IMR-90 (cell line): ENCODE data around the gene MYCBP2.

Source experiments
- BHLHE40 ChIP-seq: fragments of 150-350 bp; IDR thresholded peaks from 2 replicates; pipeline ENCODE4 v1.6.1; 2016; ENCODE audit warnings: mild to moderate bottlenecking, low read depth, low read length
- CEBPB ChIP-seq: IDR thresholded peaks from 2 replicates; pipeline ENCODE4 v1.6.1; 2012; ENCODE audit warnings: low read depth, low read length, improper control_type of control experiment
- CHD1 ChIP-seq: IDR thresholded peaks from 2 replicates; pipeline ENCODE4 v1.6.1; 2012; ENCODE audit warnings: low read depth, low read length, improper control_type of control experiment
- FOS ChIP-seq: fragments of 150-350 bp; IDR thresholded peaks from 2 replicates; pipeline ENCODE4 v1.6.1; 2016; ENCODE audit warnings: low read depth, low read length
- MAFK ChIP-seq: IDR thresholded peaks from 2 replicates; pipeline ENCODE4 v1.6.1; 2012; ENCODE audit warnings: low read depth, low read length, improper control_type of control experiment
- MAZ ChIP-seq: IDR thresholded peaks from 2 replicates; pipeline ENCODE4 v1.6.1; 2012; ENCODE audit warnings: low read depth, mild to moderate bottlenecking, low read length, improper control_type of control experiment, moderate library complexity, borderline replicate concordance
- MXI1 ChIP-seq: IDR thresholded peaks from 2 replicates; pipeline ENCODE4 v1.6.1; 2012; ENCODE audit warnings: low read depth, mild to moderate bottlenecking, low read length, moderate library complexity, borderline replicate concordance
- POLR2A ChIP-seq: IDR thresholded peaks from 2 replicates; pipeline ENCODE4 v1.6.1; 2012; ENCODE audit warnings: mild to moderate bottlenecking, low read depth, low read length
- RAD21 ChIP-seq: IDR thresholded peaks from 2 replicates; pipeline ENCODE4 v1.6.1; 2012; ENCODE audit warnings: low read length, improper control_type of control experiment
- RCOR1 ChIP-seq: IDR thresholded peaks from 2 replicates; pipeline ENCODE4 v1.6.1; 2012; ENCODE audit warnings: mild to moderate bottlenecking, low read length, improper control_type of control experiment; ENCODE audit not compliant: insufficient replicate concordance
- RFX5 ChIP-seq: IDR thresholded peaks from 2 replicates; pipeline ENCODE4 v1.8.0; 2012; ENCODE audit warnings: low read depth, mild to moderate bottlenecking, low read length, moderate library complexity
- SMC3 ChIP-seq: fragments of 150-350 bp; IDR thresholded peaks from 2 replicates; pipeline ENCODE4 v1.6.1; 2016; ENCODE audit warnings: low read depth, mild to moderate bottlenecking, antibody characterized with exemption, low read length, moderate library complexity
- TF ChIP-seq, protein P1 (sequence below): conservative IDR thresholded peaks from 2 replicates; pipeline ENCODE4 v1.5.1; 2012; ENCODE audit warnings: mild to moderate bottlenecking, low read depth, low read length, improper control_type of control experiment
- TF ChIP-seq, protein P2 (sequence below): fragments of 150-350 bp; IDR thresholded peaks from 2 replicates; pipeline ENCODE4 v1.6.1; 2017; ENCODE audit warnings: mild to moderate bottlenecking, antibody characterized with exemption, low read length, low read depth

DNA sequence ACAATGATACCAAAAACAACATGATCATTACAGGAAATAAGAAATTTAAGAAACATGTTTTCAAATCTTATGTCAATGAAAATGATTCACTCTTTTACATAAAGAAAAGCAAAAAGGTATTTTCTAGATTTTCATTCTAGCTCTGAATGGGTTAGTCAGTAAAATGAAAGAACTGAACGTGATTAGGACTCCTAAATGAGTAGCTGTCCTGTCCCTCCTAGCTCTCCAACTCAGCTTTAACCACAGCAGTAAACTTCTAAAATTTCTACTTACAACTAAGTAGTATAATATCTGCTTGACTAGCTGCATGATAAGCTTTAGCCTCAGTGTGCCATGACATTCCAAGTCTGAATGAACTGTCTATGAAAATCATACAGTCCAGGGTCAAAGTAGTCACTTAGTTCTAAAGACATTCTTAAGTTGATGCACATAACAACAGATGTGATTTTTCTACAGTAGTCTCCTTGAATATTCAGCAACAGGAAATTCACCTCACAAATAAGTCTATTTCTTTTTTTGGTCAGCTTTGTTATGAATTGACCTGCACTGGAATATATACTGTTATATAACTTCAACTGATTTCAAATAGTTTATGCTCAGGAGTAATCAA, 136.4 kb downstream of the MYCBP2 start:
- TF ChIP-seq POLR2A (no peak), BHLHE40 (no peak), MXI1 (no peak), CEBPB (no peak), RFX5 (no peak), RAD21 (no peak), SMC3 (no peak), FOS (no peak), MAFK (no peak), CHD1 (no peak), RCOR1 (no peak), MAZ (no peak)
- TF ChIP-seq, protein P1, sequence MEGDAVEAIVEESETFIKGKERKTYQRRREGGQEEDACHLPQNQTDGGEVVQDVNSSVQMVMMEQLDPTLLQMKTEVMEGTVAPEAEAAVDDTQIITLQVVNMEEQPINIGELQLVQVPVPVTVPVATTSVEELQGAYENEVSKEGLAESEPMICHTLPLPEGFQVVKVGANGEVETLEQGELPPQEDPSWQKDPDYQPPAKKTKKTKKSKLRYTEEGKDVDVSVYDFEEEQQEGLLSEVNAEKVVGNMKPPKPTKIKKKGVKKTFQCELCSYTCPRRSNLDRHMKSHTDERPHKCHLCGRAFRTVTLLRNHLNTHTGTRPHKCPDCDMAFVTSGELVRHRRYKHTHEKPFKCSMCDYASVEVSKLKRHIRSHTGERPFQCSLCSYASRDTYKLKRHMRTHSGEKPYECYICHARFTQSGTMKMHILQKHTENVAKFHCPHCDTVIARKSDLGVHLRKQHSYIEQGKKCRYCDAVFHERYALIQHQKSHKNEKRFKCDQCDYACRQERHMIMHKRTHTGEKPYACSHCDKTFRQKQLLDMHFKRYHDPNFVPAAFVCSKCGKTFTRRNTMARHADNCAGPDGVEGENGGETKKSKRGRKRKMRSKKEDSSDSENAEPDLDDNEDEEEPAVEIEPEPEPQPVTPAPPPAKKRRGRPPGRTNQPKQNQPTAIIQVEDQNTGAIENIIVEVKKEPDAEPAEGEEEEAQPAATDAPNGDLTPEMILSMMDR = no peak
- TF ChIP-seq, protein P2, sequence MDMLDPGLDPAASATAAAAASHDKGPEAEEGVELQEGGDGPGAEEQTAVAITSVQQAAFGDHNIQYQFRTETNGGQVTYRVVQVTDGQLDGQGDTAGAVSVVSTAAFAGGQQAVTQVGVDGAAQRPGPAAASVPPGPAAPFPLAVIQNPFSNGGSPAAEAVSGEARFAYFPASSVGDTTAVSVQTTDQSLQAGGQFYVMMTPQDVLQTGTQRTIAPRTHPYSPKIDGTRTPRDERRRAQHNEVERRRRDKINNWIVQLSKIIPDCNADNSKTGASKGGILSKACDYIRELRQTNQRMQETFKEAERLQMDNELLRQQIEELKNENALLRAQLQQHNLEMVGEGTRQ = no peak
